ENCODE measurements around the gene SPOCK2.

Gene SPOCK2

GRCh38 chr10:72029414-72029813 is 58.9 kb downstream of the SPOCK2 start:
- DNase-seq (ENCODE audit: low spot score): no peak

- no peak for DNase-seq (ENCODE audit: low spot score)
Measured at GRCh38 chr10:72027498-72027897, 60.9 kb downstream of the SPOCK2 start.

- no peak for DNase-seq (ENCODE audit: low spot score)
Measured at GRCh38 chr10:72026278-72027111, 61.9 kb downstream of the SPOCK2 start.

- DNase-seq (ENCODE audit: low spot score): no peak
Measured at GRCh38 chr10:72025832-72026231, 62.5 kb downstream of the SPOCK2 start.

GRCh38 chr10:72025400-72025799 is 63.0 kb downstream of the SPOCK2 start:
- no peak for DNase-seq (ENCODE audit: low spot score)

GRCh38 chr10:72024596-72024995 is 63.8 kb downstream of the SPOCK2 start:
- no peak for DNase-seq (ENCODE audit: low spot score)

- no peak for DNase-seq (ENCODE audit: low spot score)
Measured at GRCh38 chr10:72022228-72022627, 66.1 kb downstream of the SPOCK2 start.

GRCh38 chr10:72020914-72021809 is 67.2 kb downstream of the SPOCK2 start:
- no peak for DNase-seq (ENCODE audit: low spot score)

GRCh38 chr10:72019085-72019876 is 69.1 kb downstream of the SPOCK2 start:
- DNase-seq (ENCODE audit: low spot score): no peak

- no peak for DNase-seq (ENCODE audit: low spot score)
Measured at GRCh38 chr10:72016608-72017300, 71.6 kb downstream of the SPOCK2 start.

GRCh38 chr10:72015841-72016240 is 72.5 kb downstream of the SPOCK2 start:
- DNase-seq (ENCODE audit: low spot score): no peak

GRCh38 chr10:72014785-72015480 is 73.4 kb downstream of the SPOCK2 start:
- DNase-seq (ENCODE audit: low spot score): no peak

- DNase-seq (ENCODE audit: low spot score): no peak
Measured at GRCh38 chr10:72014197-72014596, 74.2 kb downstream of the SPOCK2 start.

GRCh38 chr10:72013202-72013945 is 75.0 kb downstream of the SPOCK2 start:
- no peak for DNase-seq (ENCODE audit: low spot score)

- DNase-seq (ENCODE audit: low spot score): no peak
Measured at GRCh38 chr10:72012796-72013195, 75.6 kb downstream of the SPOCK2 start.

- no peak for DNase-seq (ENCODE audit: low spot score)
Measured at GRCh38 chr10:72011976-72012512, 76.3 kb downstream of the SPOCK2 start.

- DNase-seq (ENCODE audit: low spot score): no peak
Measured at GRCh38 chr10:72011468-72011867, 76.9 kb downstream of the SPOCK2 start.

- DNase-seq (ENCODE audit: low spot score): no peak
Measured at GRCh38 chr10:72011016-72011415, 77.3 kb downstream of the SPOCK2 start.

GRCh38 chr10:72010234-72010973 is 77.9 kb downstream of the SPOCK2 start:
- no peak for DNase-seq (ENCODE audit: low spot score)

All from iPS-NIHi11 (cell line).